SJCRH30 (cell line): ENCODE measurements around the gene PCYT1A. TPM values are rescaled to one million over a fixed set of nuclear protein-coding genes. Genes with fewer than 3 reads are reported as not detected.

Source experiments
- DNase-seq, 2 experiments: peaks; one replicate each; pipeline ENCODE4 v3.0.0-alpha.2; 2015 to 2020
- H3K27ac ChIP-seq: fragments of 250-450 bp; sonication (Bioruptor Pico); 2 replicates; pipeline ENCODE4 v1.5.1; 2020; ENCODE audit warnings: mild to moderate bottlenecking, moderate library complexity
- H3K27me3 ChIP-seq: fragments of 250-450 bp; sonication (Bioruptor Pico); 2 replicates; pipeline ENCODE4 v1.5.1; 2020; ENCODE audit warnings: mild to moderate bottlenecking, moderate library complexity
- H3K36me3 ChIP-seq: fragments of 250-450 bp; sonication (Bioruptor Pico); 2 replicates; pipeline ENCODE4 v1.5.1; 2020; ENCODE audit warnings: mild to moderate bottlenecking, moderate library complexity
- H3K4me1 ChIP-seq: fragments of 250-450 bp; sonication (Bioruptor Pico); 2 replicates; pipeline ENCODE4 v1.5.1; 2020; ENCODE audit warnings: mild to moderate bottlenecking, moderate library complexity
- H3K4me3 ChIP-seq: fragments of 250-450 bp; sonication (Bioruptor Pico); 2 replicates; pipeline ENCODE4 v1.5.1; 2020; ENCODE audit warnings: mild to moderate bottlenecking, moderate library complexity
- H3K9me3 ChIP-seq: fragments of 250-450 bp; sonication (Bioruptor Pico); replicated peaks from 2 replicates; pipeline ENCODE4 v1.5.1; 2020; ENCODE audit warnings: mild to moderate bottlenecking, moderate library complexity
- total RNA-seq: library from RNA; depleted of rRNA; stranded (reverse); fragments of >200 nt; shearing (Covaris generic); gene quantifications from 2 replicates; pipeline ENCODE4 v1.2.3, GENCODE V29; 2014

PCYT1A gene
- total RNA-seq, 1 experiment from 2014 or later, result 19.6 TPM

DNA sequence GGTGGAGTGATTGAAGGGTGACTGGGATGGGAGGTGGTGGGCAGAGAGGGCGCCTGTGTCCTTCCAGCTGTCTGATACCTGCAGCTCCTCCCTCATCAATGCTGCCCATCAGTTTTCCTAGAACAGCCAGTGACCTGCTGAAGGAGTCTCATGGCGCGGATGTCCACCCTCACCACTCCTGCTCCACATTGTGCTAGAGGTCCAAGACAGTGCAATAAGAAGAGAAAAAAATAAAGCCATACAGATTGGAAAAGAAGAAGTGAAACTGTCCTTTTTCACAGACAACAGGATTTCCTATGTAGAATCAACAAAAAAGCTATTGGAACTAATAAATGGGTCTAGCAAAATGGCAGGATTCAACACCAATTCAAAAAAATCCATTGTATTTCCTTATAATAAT is 83.7 kb downstream of the PCYT1A start:
- H3K4me1 ChIP-seq, result no peaks in the 10 kb centered on the region
- H3K27me3 ChIP-seq, result no peaks in the 10 kb centered on the region; the same call in 1 of the 2 replicates
- H3K27ac ChIP-seq, result no peak overlapping the region
- H3K9me3 ChIP-seq, result no peaks in the 10 kb centered on the region
- no peaks in the 10 kb centered on the region for H3K36me3 ChIP-seq
- DNase-seq, result no peak
- H3K4me3 ChIP-seq, result no peak overlapping the region

- Histone ChIP-seq H3K9me3 (no peaks in the 10 kb centered on the region), H3K27me3 (no peaks in the 10 kb centered on the region; the same call in 1 of the 2 replicates), H3K4me1 (no peaks in the 10 kb centered on the region), H3K4me3 (no peak overlapping the region), H3K27ac (no peak overlapping the region), H3K36me3 (no peaks in the 10 kb centered on the region)
- DNase-seq, result peak in 1 of 2 experiments; percentile 27
Measured at GRCh38 chr3:196202516-196202970, 85.0 kb downstream of the PCYT1A start.

- Histone ChIP-seq H3K4me1 (no peaks in the 10 kb centered on the region), H3K27ac (no peak overlapping the region), H3K4me3 (no peak overlapping the region), H3K27me3 (no peaks in the 10 kb centered on the region; the same call in 1 of the 2 replicates), H3K9me3 (no peaks in the 10 kb centered on the region), H3K36me3 (no peaks in the 10 kb centered on the region)
- DNase-seq, result no peak
Measured at GRCh38 chr3:196198771-196199753, 88.5 kb downstream of the PCYT1A start.

- H3K4me3 ChIP-seq, result no peak overlapping the region
- no peaks in the 10 kb centered on the region for H3K36me3 ChIP-seq
- H3K4me1 ChIP-seq, result no peaks in the 10 kb centered on the region
- no peak overlapping the region for H3K27ac ChIP-seq
- H3K9me3 ChIP-seq, result no peaks in the 10 kb centered on the region
- DNase-seq, result no peak
- H3K27me3 ChIP-seq, result 0 out of 2 replicates have a peak, but pooled peaks cover 2% of the 10 kb centered on the region
Measured at GRCh38 chr3:196198081-196198675, 89.3 kb downstream of the PCYT1A start.

GRCh38 chr3:196197524-196197923 is 90.0 kb downstream of the PCYT1A start:
- H3K27me3 ChIP-seq, result 0 out of 2 replicates have a peak, but pooled peaks cover 2% of the 10 kb centered on the region
- H3K27ac ChIP-seq, result no peak overlapping the region
- no peaks in the 10 kb centered on the region for H3K9me3 ChIP-seq
- H3K4me1 ChIP-seq, result no peaks in the 10 kb centered on the region
- H3K36me3 ChIP-seq, result no peaks in the 10 kb centered on the region
- DNase-seq, result no peak
- no peak overlapping the region for H3K4me3 ChIP-seq

DNA sequence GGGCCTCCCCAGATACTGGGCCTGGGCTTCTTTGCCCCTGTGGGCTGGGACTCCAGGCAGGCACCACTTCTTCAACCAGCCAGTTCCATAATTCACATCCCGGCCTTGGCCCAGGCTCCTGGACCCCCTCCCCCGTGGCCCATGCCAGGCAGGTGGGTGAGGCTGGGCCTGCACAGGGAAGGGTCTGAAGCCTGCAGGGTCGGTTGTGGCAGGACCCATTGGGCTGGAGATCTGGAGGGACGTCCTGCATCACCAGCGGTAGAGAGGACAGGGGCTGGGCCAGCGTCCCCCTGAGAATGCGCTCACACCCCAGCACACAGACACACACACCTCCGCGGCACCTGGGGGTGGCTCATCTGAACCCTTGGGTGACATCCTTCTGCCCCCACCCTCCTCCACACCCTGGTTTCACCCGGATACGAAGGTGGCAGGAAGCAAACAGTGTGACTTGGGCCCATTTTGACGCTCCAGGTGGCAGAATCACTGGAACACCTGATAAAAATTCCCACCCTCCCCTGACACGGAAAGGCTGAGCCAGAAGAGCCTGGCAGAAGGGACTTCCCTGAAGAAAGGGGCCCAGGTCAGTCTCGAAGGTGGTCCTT is 91.8 kb downstream of the PCYT1A start:
- Histone ChIP-seq H3K36me3 (no peaks in the 10 kb centered on the region), H3K9me3 (no peaks in the 10 kb centered on the region), H3K4me3 (no peak overlapping the region), H3K27me3 (0 out of 2 replicates have a peak, but pooled peaks cover 2% of the 10 kb centered on the region), H3K27ac (no peak overlapping the region), H3K4me1 (no peaks in the 10 kb centered on the region)
- DNase-seq, result no peak

GRCh38 chr3:196194542-196194915 is 93.0 kb downstream of the PCYT1A start:
- H3K27ac ChIP-seq, result no peak overlapping the region
- no peaks in the 10 kb centered on the region for H3K36me3 ChIP-seq
- H3K4me3 ChIP-seq, result no peak overlapping the region
- no peaks in the 10 kb centered on the region for H3K4me1 ChIP-seq
- no peaks in the 10 kb centered on the region for H3K9me3 ChIP-seq
- 0 out of 2 replicates have a peak, but pooled peaks cover 2% of the 10 kb centered on the region for H3K27me3 ChIP-seq
- DNase-seq, result no peak

DNA sequence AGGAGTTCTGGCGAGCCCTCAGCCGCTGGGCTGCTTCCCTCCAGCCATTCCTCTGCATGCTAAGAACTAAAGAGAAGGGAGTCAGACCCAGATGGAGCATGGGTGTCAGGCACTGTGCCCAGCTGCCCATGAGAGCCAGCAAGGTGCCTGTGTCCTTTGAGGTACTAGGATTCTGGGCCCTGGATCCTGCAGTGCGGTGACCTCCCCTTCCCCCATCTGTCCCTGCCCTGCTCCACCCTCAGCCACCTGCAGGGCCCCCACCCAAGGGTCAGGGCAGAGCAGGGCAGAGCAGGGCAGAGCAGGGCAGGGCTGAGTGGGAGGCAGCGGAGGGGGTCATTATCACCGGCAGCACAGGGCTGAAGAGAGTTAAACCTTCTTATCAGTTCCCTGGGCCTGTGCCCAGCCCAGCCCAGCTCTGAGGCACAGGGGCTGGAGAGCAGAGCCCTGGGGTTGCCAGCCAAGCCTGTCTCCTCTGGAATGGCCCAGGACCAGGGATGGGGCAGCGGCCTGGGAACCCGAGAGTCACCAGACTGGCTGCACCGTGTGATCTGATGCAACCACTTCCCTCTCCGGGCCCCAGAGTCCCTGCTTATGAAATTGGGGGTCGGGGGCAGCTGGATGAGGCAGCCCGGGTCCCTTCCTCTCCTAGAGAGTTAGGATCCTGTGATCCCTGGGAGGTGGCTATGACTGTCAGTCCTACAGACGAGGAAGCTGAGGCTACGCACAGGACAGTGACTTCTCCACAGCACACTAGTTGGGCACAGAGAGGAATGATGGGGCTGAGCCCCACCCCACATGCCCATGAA is 93.6 kb downstream of the PCYT1A start:
- no peaks in the 10 kb centered on the region for H3K4me1 ChIP-seq
- no peaks in the 10 kb centered on the region for H3K36me3 ChIP-seq
- H3K27ac ChIP-seq, result no peak overlapping the region
- 0 out of 2 replicates have a peak, but pooled peaks cover 2% of the 10 kb centered on the region for H3K27me3 ChIP-seq
- no peak for DNase-seq
- H3K4me3 ChIP-seq, result no peak overlapping the region
- no peaks in the 10 kb centered on the region for H3K9me3 ChIP-seq

DNA sequence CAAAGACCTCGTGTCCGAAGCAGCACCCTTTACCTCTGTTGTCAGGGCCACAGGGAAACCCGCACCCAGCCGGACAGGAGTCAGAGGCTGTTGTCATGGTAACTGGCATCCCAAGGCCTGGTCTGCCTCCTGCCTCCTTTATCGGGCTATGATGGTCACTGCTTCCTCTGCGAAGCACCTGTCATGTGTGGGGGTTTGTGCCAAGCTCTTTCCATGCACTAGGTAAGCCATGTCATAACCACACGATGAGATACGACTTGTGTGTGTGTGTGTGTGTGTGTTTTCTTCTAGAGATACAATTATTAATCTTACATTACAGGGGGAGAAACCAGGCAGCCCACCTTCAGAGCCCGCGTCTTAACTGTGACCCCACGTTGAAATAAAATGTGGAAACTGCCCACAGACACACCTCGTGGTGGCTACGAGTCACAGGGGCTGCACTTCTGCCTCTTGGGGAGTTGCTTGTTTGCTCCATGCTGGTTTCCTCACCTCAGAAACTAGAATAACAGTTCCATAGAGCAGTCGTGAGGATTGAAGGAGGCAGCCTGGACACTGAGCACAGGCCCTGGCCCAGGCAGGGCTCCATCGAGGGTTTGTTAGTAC is 94.3 kb downstream of the PCYT1A start:
- H3K4me3 ChIP-seq, result no peak overlapping the region
- H3K27me3 ChIP-seq, result 0 out of 2 replicates have a peak, but pooled peaks cover 2% of the 10 kb centered on the region
- no peak overlapping the region for H3K27ac ChIP-seq
- no peaks in the 10 kb centered on the region for H3K36me3 ChIP-seq
- peak in 1 of 2 experiments; percentile 20 for DNase-seq
- H3K4me1 ChIP-seq, result no peaks in the 10 kb centered on the region
- H3K9me3 ChIP-seq, result no peaks in the 10 kb centered on the region

DNA sequence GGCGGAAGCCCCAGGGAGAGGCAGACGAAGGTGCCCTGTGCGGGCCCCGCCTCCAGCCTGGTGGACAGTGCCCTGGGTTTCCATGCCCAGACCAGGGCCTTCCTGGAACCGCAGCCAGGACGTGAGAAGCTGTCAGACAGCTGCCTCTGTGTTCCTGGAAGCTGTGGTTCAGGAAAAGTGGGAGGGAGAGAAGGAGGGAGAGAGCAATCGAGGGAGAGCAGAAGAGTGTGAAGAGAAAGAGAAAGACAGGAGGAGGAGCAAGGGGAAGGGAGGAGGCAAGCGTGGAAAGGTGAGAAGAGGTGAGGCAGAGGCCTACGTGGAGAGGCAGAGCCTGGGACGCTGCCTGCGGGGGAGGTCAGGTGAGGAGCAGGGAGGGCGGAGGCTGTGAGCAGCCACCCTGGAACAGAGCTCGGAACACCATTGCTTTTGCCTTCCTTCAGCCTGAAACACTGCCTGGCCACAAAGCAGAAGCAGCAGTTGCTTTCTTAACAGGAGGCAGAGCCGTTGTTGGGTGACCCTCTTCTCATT is 94.9 kb downstream of the PCYT1A start:
- DNase-seq, result peak; percentile 26 to 47
- Histone ChIP-seq H3K27me3 (0 out of 2 replicates have a peak, but pooled peaks cover 2% of the 10 kb centered on the region), H3K4me1 (no peaks in the 10 kb centered on the region), H3K4me3 (no peak overlapping the region), H3K9me3 (no peaks in the 10 kb centered on the region), H3K27ac (no peak overlapping the region), H3K36me3 (no peaks in the 10 kb centered on the region)

- Histone ChIP-seq H3K9me3 (no peaks in the 10 kb centered on the region), H3K4me3 (no peak overlapping the region), H3K27ac (no peak overlapping the region), H3K36me3 (no peaks in the 10 kb centered on the region), H3K4me1 (no peaks in the 10 kb centered on the region), H3K27me3 (0 out of 2 replicates have a peak, but pooled peaks cover 2% of the 10 kb centered on the region)
- no peak for DNase-seq
Measured at GRCh38 chr3:196192036-196192523, 95.4 kb downstream of the PCYT1A start.

- no peaks in the 10 kb centered on the region for H3K9me3 ChIP-seq
- no peaks in the 10 kb centered on the region for H3K4me1 ChIP-seq
- no peak for DNase-seq
Measured at GRCh38 chr3:196189566-196190347, 97.8 kb downstream of the PCYT1A start.

More at GRCh38 chr3:196189566-196190347, 97.8 kb downstream of the PCYT1A start:
- no peaks in the 10 kb centered on the region for H3K36me3 ChIP-seq
- 0 out of 2 replicates have a peak, but pooled peaks cover 2% of the 10 kb centered on the region for H3K27me3 ChIP-seq
- no peak overlapping the region for H3K27ac ChIP-seq
- no peak overlapping the region for H3K4me3 ChIP-seq
